ENCODE measurements around the gene ARHGAP21. TPM values are rescaled to one million over a fixed set of nuclear protein-coding genes. Genes with fewer than 3 reads are reported as not detected.

ARHGAP21 gene
- total RNA-seq, 2 experiments from 2014 or later = 18.8 to 19.8 TPM

DNA sequence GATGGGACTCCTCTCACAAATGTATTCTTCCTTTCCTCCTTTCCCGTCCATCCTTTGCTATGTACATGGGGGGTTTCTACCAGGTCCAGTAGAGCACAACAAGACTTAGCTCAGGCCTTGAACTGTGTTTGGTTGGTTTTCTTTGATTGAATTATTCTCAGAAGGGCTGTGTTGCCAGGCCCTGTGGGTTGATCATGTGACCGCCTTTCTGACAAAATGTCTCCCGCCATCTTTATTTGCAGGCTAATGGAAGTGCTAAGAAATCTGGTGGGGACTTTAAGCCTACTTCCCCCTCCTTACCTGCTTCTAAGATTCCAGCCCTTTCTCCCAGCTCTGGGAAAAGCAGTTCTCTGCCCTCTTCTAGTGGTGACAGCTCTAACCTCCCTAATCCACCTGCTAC lies 178.1 kb downstream of the ARHGAP21 start:
- ChIA-PET POLR2A (no interaction called here), CTCF (no interaction called here)
- H3K27me3 Mint-ChIP-seq = peaks cover 2% of the 10 kb centered on the region
- DNase-seq (no peak), ATAC-seq (no peak)
- no peaks in the 10 kb centered on the region for H3K9me3 Mint-ChIP-seq
- TF ChIP-seq, protein P1, sequence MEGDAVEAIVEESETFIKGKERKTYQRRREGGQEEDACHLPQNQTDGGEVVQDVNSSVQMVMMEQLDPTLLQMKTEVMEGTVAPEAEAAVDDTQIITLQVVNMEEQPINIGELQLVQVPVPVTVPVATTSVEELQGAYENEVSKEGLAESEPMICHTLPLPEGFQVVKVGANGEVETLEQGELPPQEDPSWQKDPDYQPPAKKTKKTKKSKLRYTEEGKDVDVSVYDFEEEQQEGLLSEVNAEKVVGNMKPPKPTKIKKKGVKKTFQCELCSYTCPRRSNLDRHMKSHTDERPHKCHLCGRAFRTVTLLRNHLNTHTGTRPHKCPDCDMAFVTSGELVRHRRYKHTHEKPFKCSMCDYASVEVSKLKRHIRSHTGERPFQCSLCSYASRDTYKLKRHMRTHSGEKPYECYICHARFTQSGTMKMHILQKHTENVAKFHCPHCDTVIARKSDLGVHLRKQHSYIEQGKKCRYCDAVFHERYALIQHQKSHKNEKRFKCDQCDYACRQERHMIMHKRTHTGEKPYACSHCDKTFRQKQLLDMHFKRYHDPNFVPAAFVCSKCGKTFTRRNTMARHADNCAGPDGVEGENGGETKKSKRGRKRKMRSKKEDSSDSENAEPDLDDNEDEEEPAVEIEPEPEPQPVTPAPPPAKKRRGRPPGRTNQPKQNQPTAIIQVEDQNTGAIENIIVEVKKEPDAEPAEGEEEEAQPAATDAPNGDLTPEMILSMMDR (IDR thresholded peaks at IDR 0.05) = no peak
- no peaks in the 10 kb centered on the region for H3K4me1 Mint-ChIP-seq (ENCODE audit: low read depth)
- H3K4me3 Mint-ChIP-seq = no peak overlapping the region
- no peak overlapping the region for H3K27ac Mint-ChIP-seq
- intact Hi-C loops (cut with micrococcal nuclease) = no loop called here
- no peaks in the 10 kb centered on the region for H3K36me3 Mint-ChIP-seq (ENCODE audit: low read depth)

GRCh38 chr10:24544776-24545175 lies 178.9 kb downstream of the ARHGAP21 start:
- POLR2A ChIA-PET = no interaction called here
- TF ChIP-seq, protein P1 (IDR thresholded peaks at IDR 0.05) = no peak
- intact Hi-C loops (cut with micrococcal nuclease) = no loop called here
- no peak overlapping the region for H3K4me3 Mint-ChIP-seq
- H3K27ac Mint-ChIP-seq = no peak overlapping the region
- H3K9me3 Mint-ChIP-seq = no peaks in the 10 kb centered on the region
- no peaks in the 10 kb centered on the region for H3K4me1 Mint-ChIP-seq (ENCODE audit: low read depth)
- DNase-seq (no peak), ATAC-seq (no peak)
- H3K36me3 Mint-ChIP-seq (ENCODE audit: low read depth) = no peaks in the 10 kb centered on the region
- CTCF ChIA-PET = no interaction called here
- H3K27me3 Mint-ChIP-seq = peaks cover 2% of the 10 kb centered on the region

GRCh38 chr10:24542314-24543270 lies 181.1 kb downstream of the ARHGAP21 start:
- H3K9me3 Mint-ChIP-seq = no peaks in the 10 kb centered on the region

GRCh38 chr10:24541239-24541753 lies 182.4 kb downstream of the ARHGAP21 start:
- intact Hi-C loops (cut with micrococcal nuclease) = no loop called here
- CTCF ChIA-PET = no interaction called here

More at GRCh38 chr10:24542314-24543270, 181.1 kb downstream of the ARHGAP21 start:
- no peaks in the 10 kb centered on the region for H3K4me1 Mint-ChIP-seq (ENCODE audit: low read depth)
- TF ChIP-seq, protein P1 (IDR thresholded peaks at IDR 0.05) = no peak
- H3K27ac Mint-ChIP-seq = no peak overlapping the region
- H3K27me3 Mint-ChIP-seq = peaks cover 2% of the 10 kb centered on the region
- no peak for DNase-seq
- H3K4me3 Mint-ChIP-seq = no peak overlapping the region
- no peaks in the 10 kb centered on the region for H3K36me3 Mint-ChIP-seq (ENCODE audit: low read depth)
- ChIA-PET POLR2A (no interaction called here), CTCF (no interaction called here)
- ATAC-seq = no peak
- intact Hi-C loops (cut with micrococcal nuclease) = no loop called here

More at GRCh38 chr10:24541239-24541753, 182.4 kb downstream of the ARHGAP21 start:
- ATAC-seq (no peak), DNase-seq (no peak)
- Mint-ChIP-seq H3K36me3 (ENCODE audit: low read depth) (no peaks in the 10 kb centered on the region), H3K4me3 (no peak overlapping the region), H3K27ac (no peak overlapping the region), H3K27me3 (peaks cover 2% of the 10 kb centered on the region), H3K4me1 (ENCODE audit: low read depth) (no peaks in the 10 kb centered on the region), H3K9me3 (no peaks in the 10 kb centered on the region)
- TF ChIP-seq, protein P1 (IDR thresholded peaks at IDR 0.05) = no peak
- POLR2A ChIA-PET = no interaction called here
